GM12874 (cell line): ENCODE data around the gene SLC22A6.

Experiments used
- CTCF ChIP-seq: IDR thresholded peaks from 2 replicates; pipeline ENCODE4 v1.5.1; 2011; ENCODE audit warnings: low read depth, mild to moderate bottlenecking, control low read depth, low read length, moderate library complexity; ENCODE audit not compliant: insufficient read depth

Gene SLC22A6

GRCh38 chr11:62961017-62961570, 23.7 kb downstream of the SLC22A6 start:
- TF ChIP-seq CTCF = no peak

- no peak for TF ChIP-seq CTCF
Measured at GRCh38 chr11:62959422-62959980, 25.3 kb downstream of the SLC22A6 start.

GRCh38 chr11:62958547-62959421, 26.0 kb downstream of the SLC22A6 start:
- no peak for TF ChIP-seq CTCF

- no peak for TF ChIP-seq CTCF
Measured at GRCh38 chr11:62957147-62957546, 27.6 kb downstream of the SLC22A6 start.

- TF ChIP-seq CTCF = no peak
Measured at GRCh38 chr11:62954478-62954877, 30.3 kb downstream of the SLC22A6 start.

- no peak for TF ChIP-seq CTCF
Measured at GRCh38 chr11:62953811-62954210, 31.0 kb downstream of the SLC22A6 start.

- no peak for TF ChIP-seq CTCF
Measured at GRCh38 chr11:62948765-62949320, 35.9 kb downstream of the SLC22A6 start.
